H1 (cell line): ENCODE results near the gene UBE2M. TPM values are rescaled to one million over a fixed set of nuclear protein-coding genes. Genes with fewer than 3 reads are reported as not detected.

Experiments
- CTCF ChIA-PET: fragments of 300-600 bp; sonication (Branson Sonifier 250); formaldehyde crosslinking; loops from one replicate; lab custom pipeline; 2021; ENCODE audit not compliant: partially characterized antibody; lab: Charles Lee
- POLR2A ChIA-PET: fragments of 300-600 bp; sonication (Branson Sonifier 250); formaldehyde crosslinking; loops from one replicate; lab custom pipeline; 2021; ENCODE audit warnings: inconsistent platforms; ENCODE audit not compliant: partially characterized antibody; lab: Charles Lee
- DNase-seq, 2 experiments: peaks; one replicate each; pipeline versions ENCODE4 v3.0.0 to v3.0.0-alpha.2; 2010 to 2022; ENCODE audit warnings: low spot score in 2 of 2, low read depth in 1 of 2, mixed read lengths in 1 of 2
- FAIRE-seq: peaks from 2 replicates; lab custom pipeline; 2011; peaks lifted over from hg19 to GRCh38; lab: Jason Lieb, UNC
- H2AFZ ChIP-seq: 2 replicates; pipeline ENCODE4 v1.8.1; 2012; ENCODE audit warnings: low read length, inconsistent platforms
- H2AK5ac ChIP-seq: 2 replicates; pipeline ENCODE4 v1.6.1; 2013; ENCODE audit warnings: low read depth, low read length
- H2BK120ac ChIP-seq: replicated peaks from 2 replicates; pipeline ENCODE3; 2013; ENCODE audit warnings: low read depth, low read length, inconsistent platforms
- H2BK12ac ChIP-seq: 2 replicates; pipeline ENCODE4 v1.6.1; 2013; ENCODE audit warnings: low read depth, low read length
- H2BK15ac ChIP-seq: 2 replicates; pipeline ENCODE4 v1.6.1; 2013; ENCODE audit warnings: low read length
- H2BK20ac ChIP-seq: 2 replicates; pipeline ENCODE4 v1.6.1; 2013; ENCODE audit warnings: low read length
- H2BK5ac ChIP-seq: 2 replicates; pipeline ENCODE4 v1.6.1; 2013; ENCODE audit warnings: low read depth, low read length
- H3K14ac ChIP-seq: 2 replicates; pipeline ENCODE4 v1.6.1; 2013; ENCODE audit warnings: inconsistent platforms; ENCODE audit not compliant: insufficient read length
- H3K18ac ChIP-seq: 2 replicates; pipeline ENCODE4 v1.6.1; 2013; ENCODE audit warnings: low read length; ENCODE audit errors: extremely low read depth
- H3K23ac ChIP-seq: 2 replicates; pipeline ENCODE4 v1.6.1; 2013; ENCODE audit warnings: inconsistent platforms; ENCODE audit not compliant: insufficient read length
- H3K23me2 ChIP-seq: 2 replicates; pipeline ENCODE4 v1.6.1; 2013; ENCODE audit warnings: low read depth, low read length
- H3K27ac ChIP-seq: 2 replicates; pipeline ENCODE4 v1.6.1; 2011; ENCODE audit warnings: low read depth, low read length, inconsistent platforms
- H3K27me3 ChIP-seq, 4 experiments: replicated peaks in 1 of 4; 1 replicate in 1 of 4; 2 replicates in 3 of 4; pipeline versions ENCODE4 v1.6.1 to v1.8.1; 2011 to 2013; ENCODE audit warnings: low read length in 3 of 4, mild to moderate bottlenecking in 3 of 4, inconsistent platforms in 2 of 4, mixed read lengths in 2 of 4, moderate library complexity in 1 of 4; ENCODE audit not compliant: control insufficient read depth in 3 of 4, insufficient read depth in 3 of 4; ENCODE audit errors: extremely low read depth in 1 of 4
- H3K36me3 ChIP-seq, 4 experiments: 2 replicates each; pipeline versions ENCODE4 v1.6.1 to v1.8.1; 2011 to 2013; ENCODE audit warnings: mild to moderate bottlenecking in 4 of 4, low read length in 3 of 4, moderate library complexity in 2 of 4, control low read depth in 1 of 4, inconsistent platforms in 1 of 4; ENCODE audit not compliant: insufficient read depth in 4 of 4, control insufficient read depth in 2 of 4
- H3K4ac ChIP-seq: replicated peaks from 2 replicates; pipeline ENCODE3; 2013; ENCODE audit warnings: low read length, low read depth, mixed read lengths, inconsistent platforms; ENCODE audit not compliant: insufficient read length
- H3K4me1 ChIP-seq, 4 experiments: replicated peaks in 1 of 4; 1 replicate in 1 of 4; 2 replicates in 3 of 4; pipeline versions ENCODE4 v1.6.1 to v1.8.1; 2011 to 2013; ENCODE audit warnings: low read length in 3 of 4, inconsistent platforms in 2 of 4, mixed read lengths in 1 of 4; ENCODE audit not compliant: insufficient read depth in 4 of 4, control insufficient read depth in 3 of 4
- H3K4me2 ChIP-seq, 2 experiments: 2 replicates each; pipeline versions ENCODE4 v1.6.1 to v1.8.1; 2011 to 2013; ENCODE audit warnings: low read depth in 2 of 2, low read length in 2 of 2, control low read depth in 1 of 2, inconsistent platforms in 1 of 2, mild to moderate bottlenecking in 1 of 2; ENCODE audit not compliant: insufficient read depth in 1 of 2
- H3K4me3 ChIP-seq, 4 experiments: fragments of 200-600, 300-600 bp in 1 of 4; sonication (generic), shearing (Covaris generic), sonication (Bioruptor Twin) in 1 of 4; 2 replicates each; pipeline versions ENCODE4 v1.5.1 to v1.8.1; 2011 to 2016; ENCODE audit warnings: low read length in 4 of 4, low read depth in 3 of 4, control low read depth in 2 of 4, inconsistent platforms in 2 of 4, mild to moderate bottlenecking in 2 of 4, mixed read lengths in 1 of 4, moderate library complexity in 1 of 4; ENCODE audit not compliant: insufficient read depth in 2 of 4; ENCODE audit errors: extremely low read depth in 1 of 4
- H3K56ac ChIP-seq: replicated peaks from 2 replicates; pipeline ENCODE3; 2013; ENCODE audit warnings: low read depth, mild to moderate bottlenecking, mixed read lengths, low read length, inconsistent platforms; ENCODE audit not compliant: insufficient read length
- H3K79me1 ChIP-seq: 2 replicates; pipeline ENCODE4 v1.6.1; 2013; ENCODE audit warnings: low read depth, low read length, control low read depth
- H3K79me2 ChIP-seq, 2 experiments: 2 replicates each; pipeline versions ENCODE4 v1.6.1 to v1.8.1; 2012 to 2013; ENCODE audit warnings: low read length in 2 of 2, mild to moderate bottlenecking in 2 of 2, inconsistent platforms in 1 of 2; ENCODE audit not compliant: insufficient read depth in 2 of 2, control insufficient read depth in 1 of 2
- H3K9ac ChIP-seq, 4 experiments: replicated peaks in 1 of 4; 1 replicate in 1 of 4; 2 replicates in 3 of 4; pipeline versions ENCODE4 v1.6.1 to v1.8.1; 2011 to 2013; ENCODE audit warnings: low read depth in 3 of 4, low read length in 3 of 4, control low read depth in 2 of 4, mild to moderate bottlenecking in 2 of 4, moderate library complexity in 2 of 4, inconsistent platforms in 1 of 4; ENCODE audit errors: extremely low read depth in 1 of 4
- H3K9me3 ChIP-seq, 2 experiments: 2 replicates each; pipeline versions ENCODE4 v1.6.1 to v1.8.1; 2012 to 2013; ENCODE audit warnings: mild to moderate bottlenecking in 2 of 2, moderate library complexity in 2 of 2, control low read depth in 1 of 2, inconsistent platforms in 1 of 2, low read depth in 1 of 2, low read length in 1 of 2, mixed read lengths in 1 of 2; ENCODE audit not compliant: insufficient read depth in 2 of 2
- H4K20me1 ChIP-seq, 2 experiments: replicated peaks in 1 of 2; 2 replicates each; pipeline versions ENCODE3 to v1.8.1; 2011 to 2013; ENCODE audit warnings: inconsistent platforms in 2 of 2, low read length in 2 of 2, mild to moderate bottlenecking in 1 of 2; ENCODE audit not compliant: insufficient read depth in 2 of 2, control insufficient read depth in 1 of 2
- H4K5ac ChIP-seq: 2 replicates; pipeline ENCODE4 v1.6.1; 2013; ENCODE audit warnings: low read length, low read depth, mixed read lengths, inconsistent platforms; ENCODE audit not compliant: insufficient read length
- H4K8ac ChIP-seq: 2 replicates; pipeline ENCODE4 v1.8.0; 2013; ENCODE audit warnings: mild to moderate bottlenecking, moderate library complexity, low read length, inconsistent platforms; ENCODE audit not compliant: insufficient read depth; ENCODE audit errors: extremely low read depth
- H4K91ac ChIP-seq: replicated peaks from 2 replicates; pipeline ENCODE3; 2013; ENCODE audit warnings: low read length, mixed read lengths, inconsistent platforms; ENCODE audit not compliant: insufficient read length
- CBX8 ChIP-seq: fragments of 300-800, 300-1000 bp; sonication (generic); IDR thresholded peaks from 2 replicates; pipeline ENCODE4 v1.7.1; 2016; ENCODE audit warnings: low read depth, low read length, borderline replicate concordance
- EGR1 ChIP-seq: IDR thresholded peaks from 2 replicates; pipeline ENCODE4 v1.6.1; 2011; ENCODE audit warnings: low read depth, low read length, borderline replicate concordance
- KDM5A ChIP-seq: fragments of 200-600 bp; IDR thresholded peaks from 2 replicates; pipeline ENCODE4 v1.7.1; 2012; ENCODE audit warnings: mild to moderate bottlenecking, low read length, inconsistent platforms, mixed read lengths
- NRF1 ChIP-seq: IDR thresholded peaks from 2 replicates; pipeline ENCODE4 v1.6.1; 2011; ENCODE audit warnings: mild to moderate bottlenecking, low read depth, low read length, improper control_type of control experiment
- PHF8 ChIP-seq: fragments of 200-600 bp; sonication (generic); conservative IDR thresholded peaks from 2 replicates; pipeline ENCODE4 v1.7.1; 2012; ENCODE audit warnings: low read depth, mild to moderate bottlenecking, inconsistent platforms, low read length, moderate library complexity
- POLR2AphosphoS5 ChIP-seq: IDR thresholded peaks from 2 replicates; pipeline ENCODE4 v1.6.1; 2011; ENCODE audit warnings: low read depth, low read length
- RNF2 ChIP-seq: fragments of 200-900, 300-1000 bp; sonication (generic); IDR thresholded peaks from 2 replicates; pipeline ENCODE4 v1.7.1; 2016; ENCODE audit warnings: borderline replicate concordance, low read depth, mild to moderate bottlenecking, antibody characterized with exemption, low read length; ENCODE audit not compliant: poor library complexity, severe bottlenecking; ENCODE audit errors: missing control alignments
- SP1 ChIP-seq: IDR thresholded peaks from 2 replicates; pipeline ENCODE4 v1.6.1; 2011; ENCODE audit warnings: low read depth, low read length
- WGBS, 2 experiments: shearing (Covaris generic) in 1 of 2; methylation state at CpG; one replicate each; pipeline versions ENCODE4 v1.1.6 to v1.1.7; 2013 to 2015; ENCODE audit warnings: low lambda C conversion rate in 2 of 2, mixed read lengths in 2 of 2, inconsistent platforms in 1 of 2, low coverage in 1 of 2, missing lambda C conversion rate in 1 of 2; ENCODE audit not compliant: insufficient replicate concordance in 2 of 2, insufficient coverage in 1 of 2, insufficient read length in 1 of 2; ENCODE audit errors: extremely low coverage in 1 of 2, missing lambda C conversion rate in 1 of 2; 5-methylcytosine and 5-hydroxymethylcytosine counted together
- polyA plus RNA-seq, 7 experiments: library from polyadenylated mRNA; depleted of rRNA in 3 of 7; stranded (reverse) in 5 of 7; unstranded in 2 of 7; fragments of >200 nt in 5 of 7; fragments of 200-250 nt in 2 of 7; gene quantifications; 1 replicate in 5 of 7; 2 replicates in 1 of 7; 4 replicates in 1 of 7; pipeline versions ENCODE4 v1.2.1 to v1.2.3, GENCODE V29; 2011 to 2013; ENCODE audit warnings: missing spikeins in 2 of 7, mixed read lengths in 2 of 7
- total RNA-seq: library from RNA; stranded (reverse); fragmentation: NEBNext Ultra II Directional; extraction: Animal tissue kit (Norgen Biotek cat#: 25700); gene quantifications from 2 replicates; pipeline ENCODE4 v1.2.1, GENCODE V29; 2021

Gene UBE2M
- total and polyA plus RNA-seq, 2 of the 8 experiments (the other 6 are each of a cell fraction or from before 2014, with no cell fraction given) = 93.8 to 114 TPM

DNA sequence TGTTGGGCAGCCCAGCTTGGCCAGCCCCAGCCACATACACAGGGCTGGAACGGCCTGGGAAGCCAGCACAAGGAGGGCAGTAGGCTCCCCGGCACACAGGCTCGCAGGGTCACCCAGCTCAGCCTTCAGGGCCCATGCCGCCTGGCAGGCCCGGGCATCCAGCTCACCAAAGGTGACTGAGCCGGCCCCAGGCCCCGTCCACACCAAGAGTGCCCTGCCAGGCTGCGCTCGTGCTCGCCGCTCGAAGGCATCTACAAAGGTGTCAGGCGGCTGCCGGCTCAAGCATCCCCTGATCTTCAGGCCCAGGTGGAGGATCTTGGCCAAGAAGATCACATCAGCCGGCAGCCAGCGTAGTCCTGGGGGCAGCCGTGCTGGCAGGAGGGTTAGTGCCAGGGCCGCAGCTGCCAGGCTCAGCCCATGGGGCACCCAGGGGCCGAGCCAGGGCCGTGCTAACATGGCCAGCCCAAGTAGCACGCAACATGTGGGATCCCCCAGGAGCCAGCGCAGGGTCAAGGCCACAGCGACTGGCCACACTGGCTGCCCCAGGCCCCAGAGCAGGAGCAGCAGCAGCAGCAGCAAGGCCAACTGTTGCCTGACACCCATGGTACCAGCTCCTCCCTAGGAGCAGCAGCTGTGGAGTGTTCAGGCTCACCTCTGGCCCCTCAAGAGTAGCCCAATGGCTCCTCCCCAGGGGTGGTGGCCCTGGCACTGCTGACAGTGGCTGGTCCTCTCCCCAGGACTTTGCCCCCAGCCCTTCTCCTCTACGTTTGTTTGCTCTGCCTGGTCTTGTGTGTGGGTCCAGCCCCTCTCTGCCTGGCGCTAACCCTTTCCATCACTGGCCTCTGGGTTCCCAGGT lies 46.8 kb downstream of the UBE2M start, which contains the start of gene SLC27A5:
SLC27A5 (minus strand) TSS at position 640 of the 856 bp plus-strand sequence; CDS start at position 603, 37 bp downstream.
- Histone ChIP-seq H3K9me3 (no peaks in the 10 kb centered on the region; a peak in 1 of 4 replicates), H3K23me2 (peaks cover 4% of the 10 kb centered on the region; the same call in 1 of the 2 replicates), H3K27me3 (no peaks in the 10 kb centered on the region), H2BK15ac (no peak within 1 kb of the TSS), H3K79me1 (peaks cover 2% of the 10 kb centered on the region; the same call in 1 of the 2 replicates), H3K4me2 (no peak within 1 kb of the TSS), H3K4ac (no peak within 1 kb of the TSS), H3K56ac (no peak within 1 kb of the TSS), H2BK12ac (no peak within 1 kb of the TSS), H4K8ac (no peak within 1 kb of the TSS), H4K91ac (no peak within 1 kb of the TSS), H2BK20ac (no peak within 1 kb of the TSS), H2AK5ac (peak within 1 kb of the TSS; percentile 16; the same call in 1 of the 2 replicates), H3K4me1 (peaks cover 0 to 18% (median 11%) of the 10 kb centered on the region in 4 experiments; a peak in 6 of 7 replicates), H3K36me3 (peaks cover 0 to 1% (median 0%) of the 10 kb centered on the region in 4 experiments; a peak in 1 of 8 replicates), H3K9ac (no peak within 1 kb of the TSS), H3K23ac (no peak within 1 kb of the TSS), H3K14ac (no peak within 1 kb of the TSS), H2BK120ac (no peak within 1 kb of the TSS), H2AFZ (no peak within 1 kb of the TSS), H3K4me3 (no peak within 1 kb of the TSS), H4K20me1 (no peaks in the 10 kb centered on the region), H3K18ac (no peak within 1 kb of the TSS), H3K27ac (no peak within 1 kb of the TSS), H3K79me2 (peaks cover 0 to 2% of the 10 kb centered on the region in 2 experiments; a peak in 1 of 4 replicates), H4K5ac (no peak within 1 kb of the TSS), H2BK5ac (no peak within 1 kb of the TSS)
- TF ChIP-seq EGR1 = no peak
- TF ChIP-seq RNF2 = no peak
- TF ChIP-seq NRF1 = no peak
- no peak for TF ChIP-seq KDM5A
- TF ChIP-seq SP1 = no peak
- TF ChIP-seq PHF8 = no peak
- TF ChIP-seq CBX8 = no peak
- TF ChIP-seq POLR2AphosphoS5 = no peak
- ChIA-PET POLR2A (interaction anchor here (1.1 to 21.3 kb wide), 6 partner anchors 8 to 50 kb away, joined by 3 to 650 read pairs (median 6); partner anchors contain the start of genes CHMP2A, TRIM28, UBE2M and ZBTB45), CTCF (no interaction called here)
- WGBS, 2 experiments = 86% methylated on average over 21 of the region's 25 CpGs; no CpG with 5 or more reads in 1 of the 2 experiments
- DNase-seq (no peak), FAIRE-seq (no peak)
